ENCODE measurements around the gene RNASEH2A. TPM values are rescaled to one million over a fixed set of nuclear protein-coding genes. Genes with fewer than 3 reads are reported as not detected.

The RNASEH2A gene
- total and polyA plus RNA-seq, 2 of the 13 experiments (the other 11 are each of a cell fraction or from before 2014, with no cell fraction given) = 25.1 to 35.8 TPM

GRCh38 chr19:12821761-12822160 is 15.4 kb downstream of the RNASEH2A start:
- no peak for ATAC-seq
- no TSS peak for BruUV-seq (replicated peaks)

More at GRCh38 chr19:12821761-12822160, 15.4 kb downstream of the RNASEH2A start:
- H3K36me3 ChIP-seq (replicated peaks in 1 of 2; ENCODE audit: control insufficient read depth in 1 of 2, insufficient read depth in 2 of 2, low read length in 2 of 2) = no peaks in the 10 kb centered on the region
- WGBS (ENCODE audit: low lambda C conversion rate) = 66% methylated on average over 2 of the region's 2 CpGs
- ChIA-PET POLR2A (no interaction called here), CTCF (ENCODE audit: low intra/inter-chr PET ratio, low total read pairs) (no interaction called here)
- intact Hi-C loops (cut with micrococcal nuclease; ENCODE audit: unreplicated experiment) (no loop called here), in situ Hi-C loops (cut with HindIII; ENCODE audit: extremely low pct_ligation_motif_present, low pct_unique_long_range_greater_than_20kb) (no loop called here)
- H3K79me2 ChIP-seq (ENCODE audit: insufficient read depth, low read length) = no peaks in the 10 kb centered on the region
- H3K9me3 ChIP-seq (ENCODE audit: low read length) = no peaks in the 10 kb centered on the region
- FAIRE-seq (no peak), DNase-seq (ENCODE audit: low spot score) (no peak)
- H3K4me2 ChIP-seq (ENCODE audit: low read depth, low read length) = no peak overlapping the region
- H3K27ac ChIP-seq (ENCODE audit: extremely low read length, insufficient read depth, low read length) = no peak overlapping the region
- no peak for TF ChIP-seq YY1 (IDR thresholded peaks at IDR 0.05; ENCODE audit: insufficient read depth, insufficient replicate concordance, low read depth, low read length)
- TF ChIP-seq ZNF703 (CRISPR knock-in tag; IDR thresholded peaks at IDR 0.05; ENCODE audit: borderline replicate concordance) = no peak
- TF ChIP-seq ZNF331 (CRISPR knock-in tag; IDR thresholded peaks at IDR 0.05) = no peak
- TF ChIP-seq ZNF747 (CRISPR knock-in tag; IDR thresholded peaks at IDR 0.05; ENCODE audit: borderline replicate concordance) = no peak
- TF ChIP-seq E2F2 (CRISPR knock-in tag; IDR thresholded peaks at IDR 0.05; ENCODE audit: borderline replicate concordance) = no peak
- TF ChIP-seq ZNF75D (CRISPR knock-in tag; IDR thresholded peaks at IDR 0.05; ENCODE audit: borderline replicate concordance) = no peak
- no peak for TF ChIP-seq MTF2 (CRISPR knock-in tag; IDR thresholded peaks at IDR 0.05; ENCODE audit: borderline replicate concordance)
- no peak for TF ChIP-seq TEAD3 (CRISPR knock-in tag; optimal IDR thresholded peaks at IDR 0.05; ENCODE audit: borderline replicate concordance)
- TF ChIP-seq ZNF629 (CRISPR knock-in tag; conservative IDR thresholded peaks at IDR 0.05) = no peak
- no peak for TF ChIP-seq RAD51 (IDR thresholded peaks at IDR 0.05; ENCODE audit: borderline replicate concordance)
- H3K9ac ChIP-seq (ENCODE audit: insufficient read depth, low read depth, low read length) = no peak overlapping the region
- H4K20me1 ChIP-seq (ENCODE audit: insufficient read depth, low read length) = no peaks in the 10 kb centered on the region
- no peak overlapping the region for H2AFZ ChIP-seq (ENCODE audit: low read length)
- H3K4me3 ChIP-seq (replicated peaks in 1 of 3; ENCODE audit: insufficient read depth in 1 of 3, low read depth in 2 of 3, low read length in 3 of 3) = no peak overlapping the region
- no peaks in the 10 kb centered on the region for H3K27me3 ChIP-seq (ENCODE audit: control insufficient read depth in 1 of 2, insufficient read depth in 2 of 2, low read length in 2 of 2)
- peaks cover 11% of the 10 kb centered on the region for H3K4me1 ChIP-seq (ENCODE audit: insufficient read depth, low read length)
